Measurements from ENCODE around the gene LRP1.

DNA sequence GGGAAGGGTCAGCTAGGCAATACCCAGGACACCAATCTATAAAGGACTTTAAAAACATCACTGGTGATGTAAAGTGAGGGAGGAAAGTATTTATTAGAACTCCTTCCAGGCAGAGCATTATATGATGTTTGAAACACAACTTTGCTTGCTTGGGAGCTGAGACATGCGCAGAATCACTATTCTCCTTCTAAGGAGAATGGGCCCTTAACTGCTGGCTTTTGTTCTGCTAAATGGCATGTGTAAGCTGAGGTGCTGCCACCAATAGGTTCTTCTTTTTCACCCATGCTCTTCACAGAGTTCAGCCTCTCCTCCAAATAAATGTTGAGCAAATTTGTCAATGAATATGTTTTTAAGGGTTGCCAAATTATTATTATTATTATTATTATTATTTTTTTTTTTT, 118.8 kb downstream of the LRP1 start:
- TF ChIP-seq, protein P1, sequence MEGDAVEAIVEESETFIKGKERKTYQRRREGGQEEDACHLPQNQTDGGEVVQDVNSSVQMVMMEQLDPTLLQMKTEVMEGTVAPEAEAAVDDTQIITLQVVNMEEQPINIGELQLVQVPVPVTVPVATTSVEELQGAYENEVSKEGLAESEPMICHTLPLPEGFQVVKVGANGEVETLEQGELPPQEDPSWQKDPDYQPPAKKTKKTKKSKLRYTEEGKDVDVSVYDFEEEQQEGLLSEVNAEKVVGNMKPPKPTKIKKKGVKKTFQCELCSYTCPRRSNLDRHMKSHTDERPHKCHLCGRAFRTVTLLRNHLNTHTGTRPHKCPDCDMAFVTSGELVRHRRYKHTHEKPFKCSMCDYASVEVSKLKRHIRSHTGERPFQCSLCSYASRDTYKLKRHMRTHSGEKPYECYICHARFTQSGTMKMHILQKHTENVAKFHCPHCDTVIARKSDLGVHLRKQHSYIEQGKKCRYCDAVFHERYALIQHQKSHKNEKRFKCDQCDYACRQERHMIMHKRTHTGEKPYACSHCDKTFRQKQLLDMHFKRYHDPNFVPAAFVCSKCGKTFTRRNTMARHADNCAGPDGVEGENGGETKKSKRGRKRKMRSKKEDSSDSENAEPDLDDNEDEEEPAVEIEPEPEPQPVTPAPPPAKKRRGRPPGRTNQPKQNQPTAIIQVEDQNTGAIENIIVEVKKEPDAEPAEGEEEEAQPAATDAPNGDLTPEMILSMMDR (IDR thresholded peaks at IDR 0.05): no peak
- TF ChIP-seq EP300 (IDR thresholded peaks at IDR 0.05): no peak
- TF ChIP-seq POLR2AphosphoS5 (IDR thresholded peaks at IDR 0.05): no peak
- no peak for TF ChIP-seq POLR2A (IDR thresholded peaks at IDR 0.05)
